ENCODE data around the gene RHBDL1.
A peak's percentile ranks its signal among the peaks of the same experiment; 100 is the strongest.

Gene RHBDL1

GRCh38 chr16:658679-659571, 16.5 kb upstream of the RHBDL1 start:
- DNase-seq (ENCODE audit: low read depth): no peak

GRCh38 chr16:659618-660017, 15.9 kb upstream of the RHBDL1 start:
- no peak for DNase-seq (ENCODE audit: low read depth)

GRCh38 chr16:660132-660458, 15.4 kb upstream of the RHBDL1 start:
- no peak for DNase-seq (ENCODE audit: low read depth)

- DNase-seq (ENCODE audit: low read depth): no peak
These were observed 14.8 kb upstream of the RHBDL1 start for GRCh38 chr16:660459-661183.

- no peak for DNase-seq (ENCODE audit: low read depth)
These were observed 14.2 kb upstream of the RHBDL1 start for GRCh38 chr16:661184-661821.

- DNase-seq (ENCODE audit: low read depth): no peak
These were observed 13.4 kb upstream of the RHBDL1 start for GRCh38 chr16:662095-662494.

GRCh38 chr16:662597-662996, 12.9 kb upstream of the RHBDL1 start:
- DNase-seq (ENCODE audit: low read depth): no peak

- DNase-seq (ENCODE audit: low read depth): no peak
These were observed 8.9 kb upstream of the RHBDL1 start for GRCh38 chr16:666572-666971.

- DNase-seq (ENCODE audit: low read depth): no peak
These were observed 8.2 kb upstream of the RHBDL1 start for GRCh38 chr16:667113-667779.

- peak; percentile 85 for DNase-seq (ENCODE audit: low read depth)
These were observed 7.5 kb upstream of the RHBDL1 start, which contains the start of gene RHOT2 for GRCh38 chr16:667780-668518. TSS of gene RHOT2 (plus strand) at chr16:668132. CDS start at chr16:668200, 68 bp downstream.

- no peak for DNase-seq (ENCODE audit: low read depth)
These were observed 6.8 kb upstream of the RHBDL1 start for GRCh38 chr16:668519-669171.

- DNase-seq (ENCODE audit: low read depth): no peak
These were observed 5.8 kb upstream of the RHBDL1 start for GRCh38 chr16:669666-670065.

- no peak for DNase-seq (ENCODE audit: low read depth)
These were observed 4.8 kb upstream of the RHBDL1 start for GRCh38 chr16:670485-671352.

- DNase-seq (ENCODE audit: low read depth): no peak
These were observed 3.9 kb upstream of the RHBDL1 start for GRCh38 chr16:671353-672131.

GRCh38 chr16:672371-672770, 3.1 kb upstream of the RHBDL1 start:
- no peak for DNase-seq (ENCODE audit: low read depth)

- no peak for DNase-seq (ENCODE audit: low read depth)
These were observed 2.6 kb upstream of the RHBDL1 start for GRCh38 chr16:672851-673250.

- DNase-seq (ENCODE audit: low read depth): no peak
These were observed 2.0 kb upstream of the RHBDL1 start for GRCh38 chr16:673399-673991.

GRCh38 chr16:674214-674881, 1.1 kb upstream of the RHBDL1 start:
- no peak for DNase-seq (ENCODE audit: low read depth)
